HEK293 (cell line): Measurements from ENCODE around the gene IL17C.
A peak's percentile ranks its signal among the peaks of the same experiment; 100 is the strongest.

ENCODE experiments used
- CTCF ChIA-PET: fragments of 350-600 bp; formaldehyde crosslinking; extraction: SDS; loops from one replicate; lab custom pipeline; 2021; ENCODE audit warnings: antibody characterized with exemption; lab: Yijun Ruan, JAX
- POLR2A ChIA-PET: fragments of 300-600 bp; formaldehyde crosslinking; extraction: SDS; loops from one replicate; lab custom pipeline; 2020; ENCODE audit warnings: antibody characterized with exemption, inconsistent platforms; lab: Yijun Ruan, JAX
- H3K27ac ChIP-seq: fragments of 200-500 bp; sonication (Bioruptor generic); 2 replicates; pipeline ENCODE4 v1.5.1; 2014; ENCODE audit warnings: low read depth, low read length, control low read depth, inconsistent platforms; ENCODE audit errors: extremely low read depth
- H3K36me3 ChIP-seq, 2 experiments: fragments of 200-500 bp in 1 of 2; sonication (Bioruptor generic) in 1 of 2; 1 replicate in 1 of 2; 2 replicates in 1 of 2; pipeline ENCODE4 v1.5.1; 2014 to 2017; ENCODE audit warnings: inconsistent platforms in 2 of 2, low read length in 2 of 2; ENCODE audit not compliant: control insufficient read depth in 2 of 2, insufficient read depth in 1 of 2
- H3K4me1 ChIP-seq: fragments of 200-500 bp; sonication (Bioruptor generic); 2 replicates; pipeline ENCODE4 v1.5.1; 2014; ENCODE audit warnings: mild to moderate bottlenecking, low read length, inconsistent platforms; ENCODE audit not compliant: control insufficient read depth, insufficient read depth
- H3K4me3 ChIP-seq: 2 replicates; pipeline ENCODE4 v1.5.1; 2011; ENCODE audit warnings: low read depth, mild to moderate bottlenecking, control low read depth, low read length, moderate library complexity
- H3K9me3 ChIP-seq: fragments of 200-500 bp; sonication (Bioruptor generic); 2 replicates; pipeline ENCODE4 v1.5.1; 2014; ENCODE audit warnings: low read depth, low read length, inconsistent platforms; ENCODE audit not compliant: control insufficient read depth, insufficient read depth
- AEBP2 ChIP-seq: fragments of 450-650 bp; formaldehyde crosslinking; IDR thresholded peaks from 2 replicates; pipeline ENCODE4 v1.5.1; 2016; ENCODE audit warnings: missing biosample characterization, missing genetic modification characterization, borderline replicate concordance
- ATF2 ChIP-seq: fragments of 450-650 bp; formaldehyde crosslinking; IDR thresholded peaks from 2 replicates; pipeline ENCODE4 v1.5.1; 2016; ENCODE audit warnings: missing biosample characterization, missing genetic modification characterization, low read depth
- BCL11B ChIP-seq: fragments of 450-650 bp; formaldehyde crosslinking; IDR thresholded peaks from 2 replicates; pipeline ENCODE4 v1.5.1; 2016; ENCODE audit warnings: low read depth, missing biosample characterization, missing genetic modification characterization
- EGR2 ChIP-seq: fragments of 450-650 bp; formaldehyde crosslinking; IDR thresholded peaks from 2 replicates; pipeline ENCODE4 v1.5.1; 2016; ENCODE audit warnings: low read depth, missing biosample characterization, missing genetic modification characterization
- HOXC10 ChIP-seq: sonication (generic); formaldehyde crosslinking; IDR thresholded peaks from 2 replicates; pipeline ENCODE4 v1.8.1; 2023; ENCODE audit warnings: mild to moderate bottlenecking, missing genetic modification reagents
- MYNN ChIP-seq: fragments of 450-650 bp; formaldehyde crosslinking; IDR thresholded peaks from 2 replicates; pipeline ENCODE4 v1.5.1; 2016; ENCODE audit warnings: missing biosample characterization, missing genetic modification characterization, borderline replicate concordance
- PATZ1 ChIP-seq: fragments of 450-650 bp; formaldehyde crosslinking; IDR thresholded peaks from 2 replicates; pipeline ENCODE4 v1.5.1; 2016; ENCODE audit warnings: missing biosample characterization, missing genetic modification characterization
- PRDM1 ChIP-seq: fragments of 450-650 bp; formaldehyde crosslinking; IDR thresholded peaks from 2 replicates; pipeline ENCODE4; 2016; ENCODE audit warnings: missing biosample characterization, missing genetic modification characterization
- TRIM28 ChIP-seq: IDR thresholded peaks from 2 replicates; pipeline ENCODE4 v1.6.1; 2011; ENCODE audit warnings: low read length, control low read depth, borderline replicate concordance
- ZBTB17 ChIP-seq: fragments of 450-650 bp; formaldehyde crosslinking; IDR thresholded peaks from 2 replicates; pipeline ENCODE4 v1.5.1; 2016; ENCODE audit warnings: missing biosample characterization, missing genetic modification characterization
- ZBTB21 ChIP-seq: fragments of 450-650 bp; formaldehyde crosslinking; IDR thresholded peaks from 2 replicates; pipeline ENCODE4 v1.5.1; 2017; ENCODE audit warnings: missing biosample characterization, missing genetic modification characterization
- ZBTB48 ChIP-seq: fragments of 450-650 bp; formaldehyde crosslinking; IDR thresholded peaks from 2 replicates; pipeline ENCODE4 v1.5.1; 2016; ENCODE audit warnings: missing biosample characterization, missing genetic modification characterization
- ZFHX2 ChIP-seq: fragments of 450-650 bp; formaldehyde crosslinking; conservative IDR thresholded peaks from 2 replicates; pipeline ENCODE4 v1.5.1; 2016; ENCODE audit warnings: missing biosample characterization, missing genetic modification characterization
- ZFP37 ChIP-seq: fragments of 450-650 bp; formaldehyde crosslinking; IDR thresholded peaks from 2 replicates; pipeline ENCODE4 v1.5.1; 2016; ENCODE audit warnings: missing biosample characterization, missing genetic modification characterization
- ZNF114 ChIP-seq: fragments of 450-650 bp; formaldehyde crosslinking; IDR thresholded peaks from 2 replicates; pipeline ENCODE4 v1.5.0; 2017; ENCODE audit warnings: missing biosample characterization, missing genetic modification characterization
- ZNF140 ChIP-seq: fragments of 450-650 bp; formaldehyde crosslinking; IDR thresholded peaks from 2 replicates; pipeline ENCODE4 v1.5.1; 2016; ENCODE audit warnings: missing biosample characterization, missing genetic modification characterization
- ZNF266 ChIP-seq: fragments of 450-650 bp; formaldehyde crosslinking; IDR thresholded peaks from 2 replicates; pipeline ENCODE4 v1.5.1; 2016; ENCODE audit warnings: missing biosample characterization, missing genetic modification characterization, low read depth
- ZNF324 ChIP-seq: fragments of 450-650 bp; formaldehyde crosslinking; IDR thresholded peaks from 2 replicates; pipeline ENCODE4 v1.5.1; 2016; ENCODE audit warnings: missing biosample characterization, missing genetic modification characterization
- ZNF423 ChIP-seq: fragments of 450-650 bp; formaldehyde crosslinking; IDR thresholded peaks from 2 replicates; pipeline ENCODE4 v1.5.1; 2016; ENCODE audit warnings: missing biosample characterization, missing genetic modification characterization
- ZNF549 ChIP-seq: fragments of 450-650 bp; IDR thresholded peaks from 2 replicates; pipeline ENCODE4 v1.5.1; 2018; ENCODE audit warnings: missing biosample characterization, missing genetic modification characterization, mild to moderate bottlenecking, inconsistent platforms, moderate library complexity
- ZNF585B ChIP-seq: fragments of 450-650 bp; formaldehyde crosslinking; IDR thresholded peaks from 2 replicates; pipeline ENCODE4 v1.5.1; 2016; ENCODE audit warnings: missing biosample characterization, missing genetic modification characterization
- ZNF600 ChIP-seq: fragments of 450-650 bp; formaldehyde crosslinking; IDR thresholded peaks from 2 replicates; pipeline ENCODE4 v1.5.1; 2016; ENCODE audit warnings: missing biosample characterization, missing genetic modification characterization
- ZNF621 ChIP-seq: fragments of 450-650 bp; formaldehyde crosslinking; IDR thresholded peaks from 2 replicates; pipeline ENCODE4 v1.5.1; 2017; ENCODE audit warnings: missing biosample characterization, missing genetic modification characterization
- ZNF626 ChIP-seq: fragments of 450-650 bp; sonication (Bioruptor Pico); formaldehyde crosslinking; IDR thresholded peaks from 2 replicates; pipeline ENCODE4 v1.5.1; 2018; ENCODE audit warnings: missing biosample characterization, missing genetic modification characterization, inconsistent platforms
- ZNF677 ChIP-seq: fragments of 450-650 bp; IDR thresholded peaks from 2 replicates; pipeline ENCODE4 v1.5.0; 2018; ENCODE audit warnings: missing biosample characterization, mild to moderate bottlenecking, missing genetic modification characterization, moderate library complexity
- ZNF791 ChIP-seq: fragments of 450-650 bp; formaldehyde crosslinking; IDR thresholded peaks from 2 replicates; pipeline ENCODE4 v1.5.1; 2016; ENCODE audit warnings: missing biosample characterization, missing genetic modification characterization
- TF ChIP-seq, protein P1 (sequence below): fragments of 450-650 bp; formaldehyde crosslinking; IDR thresholded peaks from 2 replicates; pipeline ENCODE4 v1.5.1; 2017; ENCODE audit warnings: missing biosample characterization, missing genetic modification characterization

IL17C gene

DNA sequence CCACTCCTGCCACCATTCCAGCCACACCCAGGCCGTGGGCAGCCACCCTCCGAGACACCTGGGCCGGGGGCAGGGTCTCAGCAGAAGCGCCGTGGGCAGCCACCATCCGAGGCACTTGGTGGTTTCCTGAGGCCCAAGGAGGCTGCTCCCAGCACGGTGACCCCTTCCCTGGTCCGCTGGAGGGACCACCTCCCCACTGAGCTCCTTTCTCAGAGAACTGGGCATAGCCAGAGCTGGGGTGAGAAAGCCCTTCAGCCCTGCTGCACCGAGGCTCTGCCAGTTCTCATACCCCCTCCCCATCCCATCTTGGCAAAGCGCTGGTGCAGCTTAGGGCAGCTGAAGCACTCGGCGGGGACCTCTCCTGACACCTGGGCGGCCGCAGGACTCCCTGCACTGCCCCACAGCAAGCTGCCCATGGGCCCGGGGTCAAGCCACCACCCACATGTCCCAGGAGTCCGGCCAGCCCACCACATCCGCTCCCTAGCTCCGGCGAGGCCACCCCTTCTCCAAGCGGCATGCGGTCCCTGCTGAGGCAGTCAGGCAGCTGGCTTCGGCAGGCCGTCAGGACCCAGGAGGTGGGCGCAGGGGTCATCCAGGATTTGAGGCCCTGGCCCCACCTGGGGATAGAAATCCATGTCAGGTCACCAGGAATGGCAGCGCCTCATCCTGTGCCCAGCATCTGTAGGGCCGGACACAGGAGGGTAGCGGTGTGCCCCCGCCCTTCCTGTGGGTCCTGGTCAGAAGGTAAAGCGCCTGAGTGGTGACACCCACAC lies 13.8 kb downstream of the IL17C start:
- TF ChIP-seq TRIM28 (no peak), ZNF114 (tag by site-specific recombination) (no peak), ZFHX2 (tag by site-specific recombination) (peak; percentile 16; the same call in 1 of the 2 replicates), MYNN (tag by site-specific recombination) (no peak), AEBP2 (tag by site-specific recombination) (no peak), EGR2 (tag by site-specific recombination) (peak; percentile 59; the same call in 1 of the 2 replicates), ZNF791 (tag by site-specific recombination) (no peak)
- Histone ChIP-seq H3K27ac (no peak overlapping the region), H3K36me3 (peaks cover 0 to 20% of the 10 kb centered on the region in 2 experiments; a peak in 2 of 3 replicates), H3K4me1 (peaks cover 7% of the 10 kb centered on the region; the same call in 1 of the 2 replicates), H3K9me3 (no peaks in the 10 kb centered on the region), H3K4me3 (no peak overlapping the region)
- POLR2A ChIA-PET: no interaction called here
- CTCF ChIA-PET: no interaction called here

- no peak overlapping the region for H3K27ac ChIP-seq
- TF ChIP-seq ZNF549 (no peak), PATZ1 (tag by site-specific recombination) (no peak), BCL11B (tag by site-specific recombination) (no peak), ZNF600 (tag by site-specific recombination) (no peak), ZBTB17 (tag by site-specific recombination) (no peak), ZNF140 (tag by site-specific recombination) (no peak), ZNF626 (tag by site-specific recombination) (no peak)
- CTCF ChIA-PET: no interaction called here
Observed at GRCh38 chr16:88652762-88653063, 14.3 kb downstream of the IL17C start.

GRCh38 chr16:88653101-88653500 lies 14.7 kb downstream of the IL17C start:
- ChIA-PET CTCF (no interaction called here), POLR2A (no interaction called here)
- H3K27ac ChIP-seq: no peak overlapping the region
- H3K4me3 ChIP-seq: no peak overlapping the region
- peaks cover 0 to 20% of the 10 kb centered on the region in 2 experiments; a peak in 2 of 3 replicates for H3K36me3 ChIP-seq
- H3K9me3 ChIP-seq: no peaks in the 10 kb centered on the region
- peaks cover 7% of the 10 kb centered on the region; the same call in 1 of the 2 replicates for H3K4me1 ChIP-seq
- TF ChIP-seq ZBTB48 (tag by site-specific recombination) (no peak), ZNF677 (tag by site-specific recombination) (no peak), ZNF423 (tag by site-specific recombination) (no peak), ZFP37 (no peak), ZNF621 (tag by site-specific recombination) (no peak), HOXC10 (CRISPR knock-in tag) (no peak), PRDM1 (no peak), ZNF324 (no peak), ATF2 (tag by site-specific recombination) (no peak), ZBTB21 (tag by site-specific recombination) (no peak), ZNF585B (tag by site-specific recombination) (no peak), ZNF266 (no peak)
- TF ChIP-seq, protein P1, sequence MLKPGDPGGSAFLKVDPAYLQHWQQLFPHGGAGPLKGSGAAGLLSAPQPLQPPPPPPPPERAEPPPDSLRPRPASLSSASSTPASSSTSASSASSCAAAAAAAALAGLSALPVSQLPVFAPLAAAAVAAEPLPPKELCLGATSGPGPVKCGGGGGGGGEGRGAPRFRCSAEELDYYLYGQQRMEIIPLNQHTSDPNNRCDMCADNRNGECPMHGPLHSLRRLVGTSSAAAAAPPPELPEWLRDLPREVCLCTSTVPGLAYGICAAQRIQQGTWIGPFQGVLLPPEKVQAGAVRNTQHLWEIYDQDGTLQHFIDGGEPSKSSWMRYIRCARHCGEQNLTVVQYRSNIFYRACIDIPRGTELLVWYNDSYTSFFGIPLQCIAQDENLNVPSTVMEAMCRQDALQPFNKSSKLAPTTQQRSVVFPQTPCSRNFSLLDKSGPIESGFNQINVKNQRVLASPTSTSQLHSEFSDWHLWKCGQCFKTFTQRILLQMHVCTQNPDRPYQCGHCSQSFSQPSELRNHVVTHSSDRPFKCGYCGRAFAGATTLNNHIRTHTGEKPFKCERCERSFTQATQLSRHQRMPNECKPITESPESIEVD (tag by site-specific recombination): no peak

More at GRCh38 chr16:88652762-88653063, 14.3 kb downstream of the IL17C start:
- POLR2A ChIA-PET: no interaction called here
- Histone ChIP-seq H3K4me3 (no peak overlapping the region), H3K9me3 (no peaks in the 10 kb centered on the region), H3K36me3 (peaks cover 0 to 20% of the 10 kb centered on the region in 2 experiments; a peak in 2 of 3 replicates), H3K4me1 (peaks cover 7% of the 10 kb centered on the region; the same call in 1 of the 2 replicates)
